DOHH2 (cell line): ENCODE data around the gene WLS.

Experiments
- H3F3A ChIP-seq: fragments of 200-600 bp; sonication (generic), shearing (Covaris generic); 2 replicates; pipeline ENCODE4 v1.6.0; 2016; ENCODE audit warnings: antibody characterized with exemption, mild to moderate bottlenecking; ENCODE audit not compliant: control insufficient read depth, insufficient read depth
- H3K27ac ChIP-seq: fragments of 200-600 bp; sonication (generic); 2 replicates; pipeline ENCODE4 v1.5.1; 2014; ENCODE audit warnings: low read depth, mild to moderate bottlenecking, low read length, moderate library complexity
- H3K27me3 ChIP-seq: fragments of 200-600 bp; sonication (generic); 2 replicates; pipeline ENCODE4 v1.6.1; 2014; ENCODE audit warnings: mild to moderate bottlenecking, low read length, mixed read lengths; ENCODE audit not compliant: control insufficient read depth
- H3K36me3 ChIP-seq: fragments of 200-600 bp; sonication (generic); 2 replicates; pipeline ENCODE4 v1.6.1; 2014; ENCODE audit warnings: mild to moderate bottlenecking, low read length, moderate library complexity, mixed read lengths; ENCODE audit not compliant: control insufficient read depth
- H3K4me1 ChIP-seq: fragments of 200-600 bp; sonication (generic); 2 replicates; pipeline ENCODE4 v1.6.1; 2014; ENCODE audit warnings: mild to moderate bottlenecking, low read length, mixed read lengths; ENCODE audit not compliant: control insufficient read depth
- H3K4me2 ChIP-seq: fragments of 200-600 bp; sonication (generic); 2 replicates; pipeline ENCODE4 v1.6.0; 2014; ENCODE audit warnings: mild to moderate bottlenecking, low read length, moderate library complexity
- H3K4me3 ChIP-seq: fragments of 200-600 bp; sonication (generic); 2 replicates; pipeline ENCODE4 v1.5.1; 2014; ENCODE audit warnings: mild to moderate bottlenecking, low read length, mixed read lengths
- H3K79me2 ChIP-seq: fragments of 200-600 bp; sonication (generic); 2 replicates; pipeline ENCODE4 v1.6.1; 2014; ENCODE audit warnings: mild to moderate bottlenecking, low read length, mixed read lengths; ENCODE audit not compliant: control insufficient read depth
- H3K9me2 ChIP-seq: fragments of 200-600 bp; sonication (generic); replicated peaks from 2 replicates; pipeline ENCODE4 v1.6.1; 2014; ENCODE audit warnings: mild to moderate bottlenecking, low read length, mixed read lengths; ENCODE audit not compliant: control insufficient read depth
- H3K9me3 ChIP-seq: fragments of 200-600 bp; sonication (generic); 2 replicates; pipeline ENCODE4 v1.6.1; 2014; ENCODE audit warnings: antibody characterized with exemption, low read length, mixed read lengths; ENCODE audit not compliant: control insufficient read depth, insufficient read depth
- H4K20me1 ChIP-seq: fragments of 200-600 bp; sonication (generic); 2 replicates; pipeline ENCODE4 v1.6.0; 2014; ENCODE audit warnings: low read depth, mild to moderate bottlenecking, antibody characterized with exemption, low read length, moderate library complexity; ENCODE audit not compliant: control insufficient read depth, insufficient read depth
- CTCF ChIP-seq: fragments of 200-600 bp; sonication (generic); IDR thresholded peaks from one replicate; pipeline ENCODE4 v1.5.1; 2014; ENCODE audit warnings: antibody characterized with exemption, mild to moderate bottlenecking, low read depth, low read length; ENCODE audit not compliant: poor library complexity, severe bottlenecking
- EZH2phosphoT487 ChIP-seq: fragments of 200-600 bp; sonication (generic); IDR thresholded peaks from 2 replicates; pipeline ENCODE4 v1.6.1; 2017; ENCODE audit warnings: borderline replicate concordance, mild to moderate bottlenecking, antibody characterized with exemption, low read length, moderate library complexity, mixed read lengths

Gene WLS

GRCh38 chr1:68234094-68234493, 1.8 kb upstream of the WLS start:
- Histone ChIP-seq H3K9me2 (no peaks in the 10 kb centered on the region), H3K9me3 (no peaks in the 10 kb centered on the region), H3F3A (no peaks in the 10 kb centered on the region), H3K4me3 (no peak overlapping the region), H3K4me1 (no peaks in the 10 kb centered on the region), H3K4me2 (no peak overlapping the region), H4K20me1 (no peaks in the 10 kb centered on the region), H3K27me3 (peaks cover 27% of the 10 kb centered on the region), H3K79me2 (no peaks in the 10 kb centered on the region), H3K27ac (no peak overlapping the region), H3K36me3 (no peaks in the 10 kb centered on the region)
- no peak for TF ChIP-seq EZH2phosphoT487
- TF ChIP-seq CTCF: no peak

GRCh38 chr1:68233202-68233601, 879 bp upstream of the WLS start:
- Histone ChIP-seq H3K27me3 (peaks cover 27% of the 10 kb centered on the region), H4K20me1 (no peaks in the 10 kb centered on the region), H3F3A (no peaks in the 10 kb centered on the region)

DNA sequence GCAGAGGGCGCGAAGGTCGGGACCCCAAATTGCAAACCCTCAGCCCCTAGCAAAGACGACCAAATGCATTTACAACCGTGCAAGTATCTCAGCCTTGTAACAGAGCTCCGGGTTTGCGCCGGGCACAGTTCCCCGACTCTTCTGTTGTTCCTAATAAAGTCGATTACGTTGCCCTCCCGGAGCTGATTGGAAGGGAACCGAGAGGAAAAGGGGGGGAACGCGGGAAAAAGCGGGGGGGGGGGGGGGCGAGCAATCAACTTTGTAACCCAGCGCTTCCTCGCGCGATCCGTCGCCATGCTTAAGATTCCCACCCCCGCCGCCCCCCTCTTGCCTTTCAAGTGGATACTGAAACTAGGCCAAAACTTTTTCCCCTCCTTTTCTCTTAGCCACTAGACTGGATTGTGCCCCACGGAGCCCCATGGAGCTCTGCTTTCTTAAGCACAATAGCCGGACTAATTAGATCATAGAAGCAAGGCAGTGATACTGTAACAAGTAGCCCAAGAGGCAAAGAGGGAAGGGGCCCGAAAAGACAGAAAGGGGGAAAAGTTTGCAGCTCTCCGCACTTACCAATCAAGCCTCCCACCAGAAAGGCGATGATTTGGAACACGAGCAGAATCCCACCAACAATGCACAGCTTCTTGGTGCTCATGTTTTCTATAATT, 565 bp downstream of the WLS start:
- Histone ChIP-seq H3K9me3 (no peaks in the 10 kb centered on the region), H3K9me2 (no peaks in the 10 kb centered on the region), H3K4me1 (no peaks in the 10 kb centered on the region), H3K36me3 (no peaks in the 10 kb centered on the region), H3K4me2 (0 out of 2 replicates have a peak overlapping the region, but pooled peaks have one; percentile 27), H3K4me3 (no peak overlapping the region), H4K20me1 (no peaks in the 10 kb centered on the region), H3F3A (no peaks in the 10 kb centered on the region), H3K27me3 (peaks cover 27% of the 10 kb centered on the region), H3K79me2 (no peaks in the 10 kb centered on the region), H3K27ac (no peak overlapping the region)
- TF ChIP-seq CTCF (no peak), EZH2phosphoT487 (no peak)

More at GRCh38 chr1:68233202-68233601, 879 bp upstream of the WLS start:
- H3K4me3 ChIP-seq: no peak overlapping the region
- H3K27ac ChIP-seq: no peak overlapping the region
- no peaks in the 10 kb centered on the region for H3K36me3 ChIP-seq
- no peaks in the 10 kb centered on the region for H3K9me3 ChIP-seq
- TF ChIP-seq CTCF (no peak), EZH2phosphoT487 (no peak)
- H3K4me1 ChIP-seq: no peaks in the 10 kb centered on the region
- H3K79me2 ChIP-seq: no peaks in the 10 kb centered on the region
- no peak overlapping the region for H3K4me2 ChIP-seq
- no peaks in the 10 kb centered on the region for H3K9me2 ChIP-seq
